ENCODE measurements around the gene BRD3OS.

DNA sequence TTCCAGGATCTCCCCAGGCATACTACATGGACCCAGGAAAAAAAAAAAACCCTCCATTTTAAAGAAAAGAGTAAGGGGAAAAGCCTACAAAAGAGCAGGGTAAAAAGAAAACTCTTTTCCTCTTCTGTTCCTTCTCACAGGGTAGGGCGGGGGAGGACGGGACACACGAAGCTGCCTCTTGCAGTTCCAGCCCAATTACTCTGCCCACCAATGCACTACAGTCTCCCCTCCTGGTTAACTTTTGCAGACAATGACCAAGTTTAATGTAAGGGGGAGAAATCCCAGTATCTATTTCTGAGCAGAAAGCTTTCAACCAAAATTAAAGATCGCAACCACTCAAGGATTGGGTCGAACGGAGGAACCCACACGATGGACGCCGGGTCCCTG is 41.2 kb downstream of the BRD3OS start:
- TF ChIP-seq POLR2AphosphoS5 (IDR thresholded peaks at IDR 0.05) = no peak
- no peak for TF ChIP-seq POLR2A (IDR thresholded peaks at IDR 0.05)
- TF ChIP-seq, protein P1, sequence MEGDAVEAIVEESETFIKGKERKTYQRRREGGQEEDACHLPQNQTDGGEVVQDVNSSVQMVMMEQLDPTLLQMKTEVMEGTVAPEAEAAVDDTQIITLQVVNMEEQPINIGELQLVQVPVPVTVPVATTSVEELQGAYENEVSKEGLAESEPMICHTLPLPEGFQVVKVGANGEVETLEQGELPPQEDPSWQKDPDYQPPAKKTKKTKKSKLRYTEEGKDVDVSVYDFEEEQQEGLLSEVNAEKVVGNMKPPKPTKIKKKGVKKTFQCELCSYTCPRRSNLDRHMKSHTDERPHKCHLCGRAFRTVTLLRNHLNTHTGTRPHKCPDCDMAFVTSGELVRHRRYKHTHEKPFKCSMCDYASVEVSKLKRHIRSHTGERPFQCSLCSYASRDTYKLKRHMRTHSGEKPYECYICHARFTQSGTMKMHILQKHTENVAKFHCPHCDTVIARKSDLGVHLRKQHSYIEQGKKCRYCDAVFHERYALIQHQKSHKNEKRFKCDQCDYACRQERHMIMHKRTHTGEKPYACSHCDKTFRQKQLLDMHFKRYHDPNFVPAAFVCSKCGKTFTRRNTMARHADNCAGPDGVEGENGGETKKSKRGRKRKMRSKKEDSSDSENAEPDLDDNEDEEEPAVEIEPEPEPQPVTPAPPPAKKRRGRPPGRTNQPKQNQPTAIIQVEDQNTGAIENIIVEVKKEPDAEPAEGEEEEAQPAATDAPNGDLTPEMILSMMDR (IDR thresholded peaks at IDR 0.05) = no peak

Data from breast epithelium (tissue), 3 donors.